MV-4-11 (cell line): Measurements from ENCODE around the gene SEMA4F.

Experiments
- DNase-seq: peaks from one replicate; lab custom pipeline; 2025; lab: John Stamatoyannopoulos, UW

SEMA4F gene

DNA sequence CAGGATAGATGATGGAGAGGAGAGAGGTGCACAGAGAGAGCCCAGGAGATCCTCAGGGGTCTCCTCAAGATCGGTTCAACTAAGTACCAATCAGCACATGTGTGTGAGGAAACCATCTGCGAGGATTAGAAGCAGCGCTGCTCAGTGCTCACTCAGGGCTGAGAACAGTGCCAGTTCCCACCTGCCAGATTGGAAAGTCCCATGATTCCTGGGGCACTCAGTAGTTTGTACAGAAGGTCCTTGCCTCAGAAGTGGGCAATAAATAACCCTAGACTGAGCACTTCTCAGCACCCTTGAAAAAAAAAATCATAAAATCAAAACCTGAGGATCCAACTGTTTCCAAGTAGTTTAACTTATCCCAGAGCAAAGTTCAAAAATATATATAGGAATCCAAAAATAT is 53.8 kb downstream of the SEMA4F start:
- DNase-seq, result no peak

DNA sequence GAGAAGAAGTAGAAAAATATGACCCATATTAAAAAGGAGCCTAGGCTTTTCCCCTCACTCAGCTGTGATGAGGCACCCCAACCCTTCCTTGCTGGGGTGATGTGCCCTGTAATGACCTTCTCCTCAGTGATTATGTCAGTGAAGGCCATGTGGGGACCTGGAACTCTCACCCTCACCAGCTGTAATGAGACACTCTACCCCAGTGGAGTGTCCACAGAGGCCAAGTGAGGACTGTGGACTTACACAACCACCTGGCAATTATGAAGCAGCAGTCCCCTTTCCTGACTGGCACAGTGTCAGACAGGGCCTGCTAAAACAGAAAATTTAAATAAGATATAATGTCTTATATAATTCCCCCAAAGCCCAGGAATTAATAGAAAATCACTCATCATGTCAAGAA is 54.2 kb downstream of the SEMA4F start:
- DNase-seq, result peak; percentile 10

DNA sequence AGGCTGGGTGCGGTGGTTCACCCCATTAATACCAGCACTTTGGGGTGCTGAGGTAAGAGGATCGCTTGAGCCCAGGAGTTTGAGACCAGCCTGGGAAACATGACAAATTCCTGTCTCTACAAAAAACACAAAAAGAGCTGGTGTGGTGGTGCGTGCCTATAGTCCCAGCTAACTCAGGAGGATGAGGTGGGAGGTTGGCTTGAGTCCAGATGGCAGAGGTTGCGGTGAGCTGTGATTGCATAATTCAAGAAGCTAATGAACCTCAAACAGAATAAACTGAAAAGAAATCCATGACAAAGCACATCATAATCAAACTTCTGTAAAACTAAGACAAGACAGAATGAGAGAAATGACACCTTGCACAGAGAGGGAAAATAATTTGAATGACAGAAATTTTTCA is 54.8 kb downstream of the SEMA4F start:
- peak; percentile 30 for DNase-seq

DNA sequence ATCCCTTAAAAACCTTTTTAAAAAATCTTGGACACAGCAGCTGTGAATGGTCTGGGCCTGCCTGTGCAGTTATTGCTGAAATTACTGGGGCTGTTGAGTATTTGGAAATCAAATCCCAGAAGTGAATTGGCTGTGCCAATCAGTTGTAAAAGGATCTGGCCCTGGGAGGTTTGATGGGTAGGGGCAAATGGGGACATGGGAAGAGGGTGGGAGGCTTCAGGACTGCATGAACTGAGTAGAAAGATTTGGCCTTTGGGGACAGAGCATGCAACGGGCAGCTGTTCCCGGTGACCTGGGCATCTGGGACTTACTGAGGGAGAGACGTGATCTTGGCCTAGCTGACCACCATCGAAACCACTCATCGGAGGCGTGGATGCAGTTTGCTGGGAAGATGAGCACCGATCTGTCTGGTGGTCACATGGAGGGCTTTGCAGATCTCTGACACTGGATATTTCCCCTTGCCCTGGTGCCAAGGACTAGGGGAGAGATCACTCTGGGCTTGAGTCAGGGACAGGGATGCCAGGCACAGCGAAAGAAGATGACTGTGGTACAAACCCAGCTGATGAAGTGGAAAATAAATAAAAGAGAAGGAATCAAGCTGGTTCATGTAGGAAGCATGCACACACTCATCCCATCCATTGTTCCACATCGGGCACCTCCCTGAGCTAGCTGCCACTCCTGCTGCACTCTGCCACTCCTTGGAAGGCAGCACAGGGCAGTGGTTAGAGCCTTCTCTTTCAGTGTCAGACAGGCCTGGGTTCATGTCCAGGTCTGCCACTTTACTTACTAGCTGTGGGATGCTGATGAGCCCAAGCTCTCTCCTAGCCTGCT is 58.4 kb downstream of the SEMA4F start:
- no peak for DNase-seq

DNA sequence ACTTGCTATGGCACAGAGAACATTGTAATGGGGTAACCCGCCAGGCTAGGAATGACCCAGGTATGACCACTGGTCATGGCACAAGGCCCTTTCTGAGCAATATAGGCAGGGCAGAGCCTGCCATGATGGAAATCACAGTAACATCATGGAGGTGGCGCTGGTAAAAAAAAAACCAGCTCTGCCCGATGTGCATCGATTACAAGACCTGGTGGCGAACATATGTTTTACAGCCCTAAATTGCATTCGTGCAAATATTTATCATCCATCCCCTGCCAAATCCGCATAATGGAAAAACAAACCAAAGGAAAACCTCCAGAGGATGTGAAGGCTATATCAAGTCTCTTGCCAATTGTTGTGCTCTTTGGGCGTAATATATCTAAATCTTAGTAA is 60.6 kb downstream of the SEMA4F start:
- no peak for DNase-seq

DNA sequence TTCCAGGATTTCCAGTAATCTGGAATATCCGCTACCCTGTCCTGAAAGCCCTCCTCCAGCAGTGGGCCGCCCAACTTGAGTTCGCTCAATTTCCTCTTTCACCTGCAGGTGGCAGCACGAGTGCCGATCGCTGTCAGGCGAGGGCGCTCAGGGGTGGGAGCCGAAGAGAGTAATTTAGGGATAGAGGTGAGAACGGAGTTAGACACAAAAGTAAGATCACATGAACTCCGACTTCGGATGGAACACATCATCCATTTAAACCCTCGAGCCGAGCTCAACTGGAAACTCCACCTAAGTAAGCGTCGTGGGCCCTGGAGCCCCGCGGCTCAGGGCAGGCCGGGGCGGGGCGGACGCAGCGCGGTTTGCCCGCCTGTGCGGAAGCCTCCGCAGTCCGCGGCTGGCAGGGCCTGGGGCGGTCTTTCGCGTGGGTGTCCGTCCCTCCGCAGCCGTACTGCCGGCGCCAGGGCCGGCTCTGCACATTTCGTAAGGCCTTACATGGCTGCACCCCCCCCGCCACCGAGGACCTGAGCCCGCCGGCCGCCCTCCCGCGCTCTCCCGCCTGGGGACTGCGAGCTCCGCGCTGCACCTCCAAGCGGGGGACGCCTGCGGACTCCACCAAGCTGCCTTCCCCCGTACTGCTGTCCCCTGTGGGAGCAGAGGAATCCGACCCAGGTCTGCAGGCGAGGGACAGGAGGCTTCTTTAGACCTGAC is 61.2 kb downstream of the SEMA4F start:
- DNase-seq, result peak; percentile 71

DNA sequence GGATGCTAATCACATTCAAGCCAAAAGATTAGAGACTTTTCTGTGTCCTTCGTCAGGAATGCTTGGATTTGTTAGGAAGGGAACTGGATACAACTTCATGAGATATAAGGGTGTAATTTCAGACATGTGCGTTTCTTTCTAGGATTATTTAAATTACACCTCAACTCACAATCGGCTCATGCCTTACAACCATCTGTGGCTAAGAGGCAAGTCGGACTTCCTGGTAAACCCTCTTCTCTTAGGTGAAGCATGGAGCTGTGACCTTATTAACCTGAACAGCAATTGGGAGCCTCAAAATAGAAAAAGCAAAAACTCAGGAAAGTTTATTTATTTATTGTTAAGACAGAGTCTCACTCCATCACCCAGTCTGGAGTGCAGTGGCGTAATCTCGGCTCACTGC is 61.8 kb downstream of the SEMA4F start:
- no peak for DNase-seq

DNA sequence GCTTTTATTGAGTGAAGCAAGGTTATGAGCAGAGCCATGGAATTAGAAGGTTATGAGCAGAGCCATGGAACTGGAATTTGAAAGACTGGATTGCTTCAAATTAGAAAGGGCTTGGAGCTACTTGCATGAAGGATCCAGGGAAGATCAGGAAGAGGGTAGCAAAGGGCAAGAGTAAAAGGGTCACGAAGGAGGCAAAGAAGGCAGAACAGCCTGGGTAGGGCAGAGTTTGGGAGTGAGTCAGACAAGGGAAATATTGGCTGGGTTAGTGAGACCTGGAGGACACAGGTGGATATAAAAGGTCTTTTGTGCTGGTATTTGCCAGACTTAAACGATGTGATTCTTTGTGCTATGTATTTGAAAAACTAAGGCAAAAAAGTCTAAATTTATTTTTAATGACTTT is 65.0 kb downstream of the SEMA4F start:
- no peak for DNase-seq

DNA sequence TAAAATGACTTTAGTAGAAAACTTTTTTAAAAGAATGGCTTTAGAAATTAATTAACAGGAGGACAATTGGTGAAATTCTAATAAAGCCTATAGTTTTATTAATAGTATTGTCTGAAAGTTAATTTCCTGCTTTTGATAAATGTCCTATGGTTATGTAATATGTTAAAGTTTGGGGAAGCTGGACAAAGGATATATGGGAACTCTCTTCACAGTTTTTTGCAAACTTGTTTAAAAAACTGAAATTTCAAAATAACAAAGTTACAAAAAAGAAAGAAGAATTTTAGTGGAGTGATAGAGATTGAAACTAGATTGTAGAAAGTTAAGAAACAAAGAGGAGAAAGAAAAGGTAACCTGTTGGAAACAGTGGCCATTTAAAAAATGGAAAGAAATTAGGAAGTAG is 67.3 kb downstream of the SEMA4F start:
- DNase-seq, result no peak

DNA sequence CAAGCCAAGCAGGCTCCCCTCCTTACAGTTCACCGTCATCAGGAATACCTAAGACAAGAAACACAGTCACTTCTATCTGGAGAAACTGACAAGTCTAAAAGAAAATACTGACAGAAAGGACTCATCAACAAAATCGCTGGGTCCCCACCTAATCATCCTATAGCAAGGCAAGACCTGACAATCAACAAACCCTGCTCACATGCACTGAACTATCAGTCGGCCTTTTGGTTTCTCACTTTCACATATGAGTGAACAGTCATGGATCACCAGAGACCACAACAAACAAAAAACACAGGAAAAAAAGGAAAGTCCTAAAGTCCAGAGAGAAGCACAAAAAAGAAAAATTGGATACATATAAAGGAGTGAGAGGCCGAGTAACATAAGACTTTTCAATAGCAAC is 70.4 kb downstream of the SEMA4F start:
- no peak for DNase-seq

DNA sequence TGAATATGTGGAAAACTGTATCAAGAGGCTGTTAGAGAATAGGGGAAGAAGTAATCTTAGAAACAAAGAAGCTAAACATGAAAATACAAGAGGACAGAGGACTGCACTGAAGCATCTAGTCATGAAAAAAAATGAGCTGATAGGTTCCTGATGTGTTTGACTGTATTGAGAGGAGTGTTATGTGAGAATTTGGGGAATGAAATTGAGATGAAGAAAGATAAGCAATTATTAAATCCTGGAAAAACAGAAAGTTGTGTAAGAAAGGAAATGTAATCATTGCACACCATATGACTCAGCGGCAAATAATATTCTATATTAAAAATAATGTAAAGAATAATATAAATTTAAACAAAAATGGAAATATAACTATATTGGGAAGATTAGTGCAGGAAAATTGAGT is 71.2 kb downstream of the SEMA4F start:
- DNase-seq, result no peak

DNA sequence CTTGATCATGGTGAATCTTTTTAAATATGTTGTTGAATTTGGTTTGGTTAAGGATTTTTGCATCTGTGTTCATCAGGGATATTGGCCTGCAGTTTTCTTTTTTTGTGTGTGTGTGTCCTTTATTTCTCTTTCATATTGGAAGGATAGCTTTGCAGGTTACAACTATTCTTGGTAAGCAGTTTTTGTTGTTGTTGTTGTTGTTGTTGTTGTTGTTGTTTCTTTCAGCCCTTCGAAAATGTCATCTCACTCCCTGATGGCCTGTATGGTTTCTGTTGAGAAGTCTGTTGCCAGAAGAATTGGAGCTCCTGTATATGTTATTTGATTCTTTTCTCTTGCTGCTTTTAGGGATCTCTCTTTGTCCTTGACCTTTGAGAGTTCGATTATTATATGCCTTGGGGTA is 74.8 kb downstream of the SEMA4F start:
- no peak for DNase-seq

DNA sequence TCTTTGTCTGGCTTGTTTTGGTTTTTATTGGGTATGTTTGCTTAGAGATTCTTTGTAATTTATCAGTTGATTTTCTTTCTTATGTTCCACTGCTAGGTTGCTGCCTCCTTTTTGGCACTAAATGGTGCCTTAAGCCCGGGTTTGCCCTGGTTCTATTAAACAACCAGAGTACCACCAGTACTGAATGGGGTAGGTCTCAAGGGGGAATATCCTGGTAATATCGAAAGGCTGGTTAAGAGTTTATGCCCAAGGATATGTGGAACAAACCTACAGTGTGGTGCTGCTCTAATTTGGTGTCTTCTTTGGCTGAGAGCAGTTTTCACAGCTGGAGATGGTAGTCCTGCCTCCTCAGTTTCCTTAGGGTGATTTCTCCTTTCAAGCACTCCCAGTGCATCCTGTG is 76.5 kb downstream of the SEMA4F start:
- no peak for DNase-seq
